Bone marrow (tissue), 2 donors: ENCODE measurements around the gene PTEN.
A peak's percentile ranks its signal among the peaks of the same experiment; 100 is the strongest.
"Not testable (repeated sequence)": the region's sequence is repeated elsewhere in the genome, so short reads cannot be mapped to it uniquely, and the experiment has no call there.

Source experiments
- DNase-seq, 2 donors: peaks; one replicate each; lab custom pipeline; 2025; lab: John Stamatoyannopoulos, UW

Gene PTEN

GRCh38 chr10:87863053-87863943 is at the start of gene PTEN, which contains the start of gene KLLN:
PTEN (plus strand) TSS chr10:87863625; CDS start chr10:87864470, 845 bp downstream.
KLLN (minus strand) TSS chr10:87863533; CDS start chr10:87862487, 1,046 bp downstream.
- peak; percentile 61 to 83 for DNase-seq

- DNase-seq: no peak
Measured at GRCh38 chr10:87816163-87816897, 47.1 kb upstream of the PTEN start.

GRCh38 chr10:87816898-87817608 is 46.4 kb upstream of the PTEN start:
- no peak for DNase-seq

- peak; percentile 63 to 76 for DNase-seq
Measured at GRCh38 chr10:87817609-87818504, 45.6 kb upstream of the PTEN start, which contains the start of gene ATAD1. ATAD1 (minus strand) TSS chr10:87818226; CDS start chr10:87814599, 3,627 bp downstream.

GRCh38 chr10:87818505-87819288 is 44.7 kb upstream of the PTEN start:
- DNase-seq: peak; percentile 14 to 23

- no peak for DNase-seq
Measured at GRCh38 chr10:87819289-87819585, 44.2 kb upstream of the PTEN start.

- no peak for DNase-seq
Measured at GRCh38 chr10:87826653-87827052, 36.8 kb upstream of the PTEN start.

- no peak for DNase-seq
Measured at GRCh38 chr10:87827681-87828080, 35.7 kb upstream of the PTEN start.

- DNase-seq: not testable (repeated sequence)
Measured at GRCh38 chr10:87829051-87829450, 34.4 kb upstream of the PTEN start.

- no peak for DNase-seq
Measured at GRCh38 chr10:87829986-87830729, 33.3 kb upstream of the PTEN start.

GRCh38 chr10:87836098-87836497 is 27.3 kb upstream of the PTEN start:
- no peak for DNase-seq

- DNase-seq: peak in 1 of 2 donors; percentile 28
Measured at GRCh38 chr10:87837445-87837844, 26.0 kb upstream of the PTEN start.

GRCh38 chr10:87838650-87839049 is 24.8 kb upstream of the PTEN start:
- DNase-seq: no peak

GRCh38 chr10:87841186-87841585 is 22.2 kb upstream of the PTEN start:
- DNase-seq: no peak

GRCh38 chr10:87842220-87842641 is 21.2 kb upstream of the PTEN start:
- no peak for DNase-seq

GRCh38 chr10:87842776-87843497 is 20.5 kb upstream of the PTEN start:
- DNase-seq: no peak

GRCh38 chr10:87843714-87844113 is 19.7 kb upstream of the PTEN start:
- DNase-seq: no peak

- DNase-seq: no peak
Measured at GRCh38 chr10:87844837-87845623, 18.4 kb upstream of the PTEN start.
